BLaER1 (cell line): ENCODE results near the gene PPME1.

Experiments
- H3K27ac ChIP-seq: shearing (Covaris generic); formaldehyde crosslinking; 2 replicates; pipeline ENCODE4 v1.8.1; 2022
- H3K27me3 ChIP-seq: shearing (Covaris generic); formaldehyde crosslinking; 2 replicates; pipeline ENCODE4 v1.8.1; 2022
- H3K36me3 ChIP-seq: shearing (Covaris generic); formaldehyde crosslinking; 2 replicates; pipeline ENCODE4 v1.8.1; 2022
- H3K4me1 ChIP-seq: shearing (Covaris generic); formaldehyde crosslinking; 2 replicates; pipeline ENCODE4 v1.8.1; 2022
- H3K4me2 ChIP-seq: shearing (Covaris generic); formaldehyde crosslinking; 2 replicates; pipeline ENCODE4 v1.8.1; 2022
- H3K4me3 ChIP-seq: shearing (Covaris generic); formaldehyde crosslinking; 2 replicates; pipeline ENCODE4 v1.8.1; 2022
- H3K9ac ChIP-seq: shearing (Covaris generic); formaldehyde crosslinking; 2 replicates; pipeline ENCODE4 v1.8.1; 2022
- H3K9me3 ChIP-seq: shearing (Covaris generic); formaldehyde crosslinking; 2 replicates; pipeline ENCODE4 v1.8.1; 2022
- H4K20me1 ChIP-seq: shearing (Covaris generic); formaldehyde crosslinking; 2 replicates; pipeline ENCODE4 v1.8.1; 2022
- Cebpa-rat ChIP-seq: shearing (Covaris generic); IDR thresholded peaks from 2 replicates; pipeline ENCODE4 v1.8.1; 2022

PPME1 gene

DNA sequence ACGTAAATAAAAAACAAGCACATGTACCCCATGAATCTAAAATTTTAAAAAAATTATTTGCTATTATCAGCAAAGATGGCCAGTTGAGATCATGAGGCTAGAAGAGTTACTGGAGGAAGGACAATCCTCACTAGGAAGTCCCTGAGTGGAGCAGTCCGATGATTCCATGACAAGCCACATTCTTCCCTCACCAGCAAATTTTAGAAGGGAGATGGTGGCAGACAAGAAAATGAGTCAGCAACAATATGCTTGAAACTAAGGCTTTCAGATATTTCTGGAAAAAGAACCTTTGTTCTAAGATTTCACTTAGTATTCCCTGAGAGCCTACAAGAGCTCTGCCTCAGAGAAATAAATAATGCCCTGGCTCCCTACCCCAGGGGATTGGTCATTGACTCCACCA is 105.5 kb downstream of the PPME1 start:
- H3K4me1 ChIP-seq, result no peaks in the 10 kb centered on the region
- TF ChIP-seq Cebpa-rat, result no peak
- H3K4me2 ChIP-seq, result no peak overlapping the region
- H3K36me3 ChIP-seq, result no peaks in the 10 kb centered on the region
- H3K27me3 ChIP-seq, result no peaks in the 10 kb centered on the region
- no peaks in the 10 kb centered on the region for H4K20me1 ChIP-seq
- no peak overlapping the region for H3K9ac ChIP-seq
- no peak overlapping the region for H3K27ac ChIP-seq
- H3K4me3 ChIP-seq, result no peak overlapping the region
- peaks cover 4% of the 10 kb centered on the region; the same call in 1 of the 2 replicates for H3K9me3 ChIP-seq

GRCh38 chr11:74278103-74278502 is 107.0 kb downstream of the PPME1 start:
- TF ChIP-seq Cebpa-rat, result no peak
- no peaks in the 10 kb centered on the region for H3K4me1 ChIP-seq
- no peak overlapping the region for H3K27ac ChIP-seq
- H3K27me3 ChIP-seq, result no peaks in the 10 kb centered on the region
- H3K4me2 ChIP-seq, result no peak overlapping the region
- H3K4me3 ChIP-seq, result no peak overlapping the region
- H3K9ac ChIP-seq, result no peak overlapping the region
- no peaks in the 10 kb centered on the region for H3K36me3 ChIP-seq
- peaks cover 4% of the 10 kb centered on the region; the same call in 1 of the 2 replicates for H3K9me3 ChIP-seq
- no peaks in the 10 kb centered on the region for H4K20me1 ChIP-seq

DNA sequence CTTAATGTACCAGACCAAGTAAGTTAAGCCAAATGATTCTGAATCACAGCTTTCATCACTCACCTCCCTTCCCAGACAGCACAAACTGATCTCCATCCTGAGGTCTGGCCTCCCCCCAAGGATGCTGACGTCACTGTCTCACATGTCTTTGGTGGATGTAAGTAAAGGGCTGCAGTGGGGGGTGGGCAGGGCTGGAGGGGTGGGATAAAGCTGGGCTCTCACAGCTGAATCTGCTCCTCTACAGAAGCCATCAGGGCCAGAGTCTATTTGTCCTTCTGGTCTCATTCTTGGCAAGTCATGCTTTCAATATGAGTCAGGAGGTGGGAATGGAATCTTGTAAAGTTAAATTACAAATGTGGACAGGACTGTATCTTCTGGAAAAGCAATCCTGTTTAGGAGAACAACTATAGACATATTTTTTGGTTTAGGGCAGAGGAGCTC is 107.7 kb downstream of the PPME1 start:
- Histone ChIP-seq H3K9me3 (peaks cover 4% of the 10 kb centered on the region; the same call in 1 of the 2 replicates), H3K4me1 (no peaks in the 10 kb centered on the region), H4K20me1 (no peaks in the 10 kb centered on the region), H3K27me3 (no peaks in the 10 kb centered on the region), H3K9ac (no peak overlapping the region), H3K4me3 (no peak overlapping the region), H3K36me3 (no peaks in the 10 kb centered on the region), H3K27ac (no peak overlapping the region), H3K4me2 (no peak overlapping the region)
- no peak for TF ChIP-seq Cebpa-rat

DNA sequence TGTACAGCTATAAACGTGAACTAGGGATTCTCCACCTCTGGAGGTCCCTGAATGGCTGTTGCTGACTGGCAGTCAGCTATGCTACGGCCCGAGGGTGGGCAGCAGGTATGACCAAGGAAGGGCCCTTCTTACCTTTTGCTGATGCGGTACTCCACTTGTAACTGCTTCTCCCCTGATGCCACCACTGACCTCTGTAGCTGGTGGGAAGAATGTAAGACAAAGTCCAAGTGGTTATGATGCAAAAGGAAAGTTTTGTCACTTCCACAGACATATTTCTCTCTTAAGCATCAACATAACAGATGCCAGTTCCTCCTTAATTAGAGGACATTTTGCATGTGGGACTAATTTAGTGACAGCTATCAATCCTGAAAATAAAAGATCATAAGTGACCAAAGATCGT is 108.2 kb downstream of the PPME1 start:
- Histone ChIP-seq H3K4me3 (no peak overlapping the region), H3K4me2 (no peak overlapping the region), H3K9me3 (peaks cover 4% of the 10 kb centered on the region; the same call in 1 of the 2 replicates), H3K4me1 (no peaks in the 10 kb centered on the region), H3K9ac (no peak overlapping the region), H4K20me1 (no peaks in the 10 kb centered on the region), H3K27me3 (no peaks in the 10 kb centered on the region), H3K36me3 (no peaks in the 10 kb centered on the region), H3K27ac (no peak overlapping the region)
- TF ChIP-seq Cebpa-rat, result no peak

- H3K4me2 ChIP-seq, result no peak overlapping the region
- no peak overlapping the region for H3K9ac ChIP-seq
Measured at GRCh38 chr11:74280494-74280893, 109.4 kb downstream of the PPME1 start.

DNA sequence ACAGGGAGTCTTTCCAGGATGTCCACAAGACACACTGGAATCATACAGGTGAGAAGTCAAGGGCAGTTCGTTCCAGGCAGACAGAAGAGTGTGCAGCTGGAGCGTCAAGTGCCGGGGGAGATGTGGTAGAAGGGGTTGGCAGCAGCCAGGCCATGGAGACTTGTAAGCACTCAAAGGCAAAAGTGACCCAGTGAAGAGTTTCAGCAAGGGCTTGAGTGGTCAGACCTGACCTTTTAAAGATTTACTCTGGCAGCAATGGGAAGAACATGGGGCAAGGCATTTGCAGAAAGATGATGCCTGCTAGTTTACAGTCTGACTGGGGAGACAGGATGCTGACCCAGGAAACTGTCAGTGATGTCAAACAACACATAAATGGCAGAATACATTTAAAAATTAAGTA is 111.3 kb downstream of the PPME1 start:
- no peaks in the 10 kb centered on the region for H3K27me3 ChIP-seq
- H3K4me3 ChIP-seq, result no peak overlapping the region
- no peak overlapping the region for H3K27ac ChIP-seq
- no peaks in the 10 kb centered on the region for H3K36me3 ChIP-seq
- no peaks in the 10 kb centered on the region for H4K20me1 ChIP-seq
- H3K9me3 ChIP-seq, result peaks cover 4% of the 10 kb centered on the region; the same call in 1 of the 2 replicates
- no peak overlapping the region for H3K9ac ChIP-seq
- no peak for TF ChIP-seq Cebpa-rat
- H3K4me2 ChIP-seq, result no peak overlapping the region
- H3K4me1 ChIP-seq, result no peaks in the 10 kb centered on the region

More at GRCh38 chr11:74280494-74280893, 109.4 kb downstream of the PPME1 start:
- H3K27me3 ChIP-seq, result no peaks in the 10 kb centered on the region
- peaks cover 4% of the 10 kb centered on the region; the same call in 1 of the 2 replicates for H3K9me3 ChIP-seq
- H4K20me1 ChIP-seq, result no peaks in the 10 kb centered on the region
- H3K4me1 ChIP-seq, result no peaks in the 10 kb centered on the region
- TF ChIP-seq Cebpa-rat, result no peak
- no peak overlapping the region for H3K4me3 ChIP-seq
- H3K36me3 ChIP-seq, result no peaks in the 10 kb centered on the region
- H3K27ac ChIP-seq, result no peak overlapping the region

GRCh38 chr11:74282914-74283371 is 111.9 kb downstream of the PPME1 start:
- H3K27me3 ChIP-seq, result no peaks in the 10 kb centered on the region
- no peaks in the 10 kb centered on the region for H3K36me3 ChIP-seq
- no peaks in the 10 kb centered on the region for H3K4me1 ChIP-seq
- H3K4me2 ChIP-seq, result no peak overlapping the region
- no peak overlapping the region for H3K9ac ChIP-seq
- no peak overlapping the region for H3K4me3 ChIP-seq
- H4K20me1 ChIP-seq, result no peaks in the 10 kb centered on the region
- TF ChIP-seq Cebpa-rat, result no peak
- H3K27ac ChIP-seq, result no peak overlapping the region
- H3K9me3 ChIP-seq, result peaks cover 4% of the 10 kb centered on the region; the same call in 1 of the 2 replicates

GRCh38 chr11:74283580-74284180 is 112.6 kb downstream of the PPME1 start:
- Histone ChIP-seq H3K4me3 (no peak overlapping the region), H3K36me3 (no peaks in the 10 kb centered on the region), H3K9ac (no peak overlapping the region), H3K4me2 (no peak overlapping the region), H3K27ac (no peak overlapping the region), H3K9me3 (peaks cover 4% of the 10 kb centered on the region; the same call in 1 of the 2 replicates), H3K4me1 (no peaks in the 10 kb centered on the region), H4K20me1 (no peaks in the 10 kb centered on the region), H3K27me3 (no peaks in the 10 kb centered on the region)
- no peak for TF ChIP-seq Cebpa-rat

GRCh38 chr11:74284466-74284865 is 113.4 kb downstream of the PPME1 start:
- Histone ChIP-seq H3K27ac (no peak overlapping the region), H3K4me3 (no peak overlapping the region)

DNA sequence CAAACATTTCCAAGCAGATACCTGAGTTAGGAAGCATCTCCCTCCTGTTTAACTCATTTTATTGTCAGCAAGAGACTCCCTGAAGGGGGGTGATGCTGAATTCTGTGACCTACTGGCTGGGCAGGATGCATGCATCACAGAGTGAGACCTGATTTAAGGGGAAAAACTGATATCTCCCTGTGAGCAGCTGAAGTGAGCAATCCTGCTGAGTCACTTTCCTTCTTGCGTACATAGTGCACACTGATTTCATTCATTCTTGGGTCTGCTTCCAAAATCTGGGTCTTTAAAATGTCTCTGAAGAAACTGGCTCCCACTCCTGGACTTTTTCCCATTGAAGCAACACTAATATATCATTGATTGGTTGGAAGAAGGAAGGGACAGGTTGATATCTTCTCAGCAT is 117.1 kb downstream of the PPME1 start:
- no peak overlapping the region for H3K4me3 ChIP-seq
- H3K4me1 ChIP-seq, result no peaks in the 10 kb centered on the region
- H3K9me3 ChIP-seq, result no peaks in the 10 kb centered on the region
- H3K4me2 ChIP-seq, result no peak overlapping the region
- TF ChIP-seq Cebpa-rat, result no peak
- no peak overlapping the region for H3K27ac ChIP-seq
- no peaks in the 10 kb centered on the region for H3K27me3 ChIP-seq
- H3K9ac ChIP-seq, result no peak overlapping the region
- no peaks in the 10 kb centered on the region for H3K36me3 ChIP-seq
- H4K20me1 ChIP-seq, result no peaks in the 10 kb centered on the region

More at GRCh38 chr11:74284466-74284865, 113.4 kb downstream of the PPME1 start:
- H3K4me2 ChIP-seq, result no peak overlapping the region
- H3K9me3 ChIP-seq, result peaks cover 4% of the 10 kb centered on the region; the same call in 1 of the 2 replicates
- H3K27me3 ChIP-seq, result no peaks in the 10 kb centered on the region
- no peaks in the 10 kb centered on the region for H3K36me3 ChIP-seq
- H3K9ac ChIP-seq, result no peak overlapping the region
- no peak for TF ChIP-seq Cebpa-rat
- H4K20me1 ChIP-seq, result no peaks in the 10 kb centered on the region
- no peaks in the 10 kb centered on the region for H3K4me1 ChIP-seq
